Measurements from ENCODE around the gene SCYL2. TPM values are rescaled to one million over a fixed set of nuclear protein-coding genes. Genes with fewer than 3 reads are reported as not detected.
"Not testable (repeated sequence)": the region's sequence is repeated elsewhere in the genome, so short reads cannot be mapped to it uniquely, and the experiment has no call there.

The SCYL2 gene
- polyA plus RNA-seq (2013, experiment 1 of 2): 50.4 TPM
- polyA plus RNA-seq (2013, experiment 2 of 2): 52.3 TPM

- H3K9me3 ChIP-seq (ENCODE audit: control insufficient read depth, low read length): no peaks in the 10 kb centered on the region
- H3K4me3 ChIP-seq (ENCODE audit: extremely low read depth, insufficient read depth, low read length, poor library complexity, severe bottlenecking): peak within 1 kb of the TSS; percentile 97
- WGBS, 2 experiments (ENCODE audit: insufficient coverage in 2 of 2): 1% methylated on average over 38 to 49 of the region's 62 CpGs
- peak within 1 kb of the TSS; percentile 97 for H3K27ac ChIP-seq (ENCODE audit: low read depth, low read length, severe bottlenecking)
- H3K4me1 ChIP-seq (ENCODE audit: control insufficient read depth, insufficient read depth, low read length, poor library complexity, severe bottlenecking): no peaks in the 10 kb centered on the region
- peaks cover 10% of the 10 kb centered on the region for H3K36me3 ChIP-seq (ENCODE audit: control insufficient read depth, insufficient read depth, low read length)
These were observed at the start of gene SCYL2, which contains the start of gene DEPDC4 for GRCh38 chr12:100266835-100267602. Gene SCYL2, plus strand, starts transcription at chr12:100267177. Its CDS starts 15,794 bp downstream, at chr12:100282971. Gene DEPDC4, minus strand, starts transcription at chr12:100267079. Its CDS starts 3 bp downstream, at chr12:100267076.

- Histone ChIP-seq H3K27ac (ENCODE audit: low read depth, low read length, severe bottlenecking) (no peak overlapping the region), H3K4me1 (ENCODE audit: control insufficient read depth, insufficient read depth, low read length, poor library complexity, severe bottlenecking) (no peaks in the 10 kb centered on the region), H3K9me3 (ENCODE audit: control insufficient read depth, low read length) (no peaks in the 10 kb centered on the region), H3K36me3 (ENCODE audit: control insufficient read depth, insufficient read depth, low read length) (peaks cover 32% of the 10 kb centered on the region), H3K4me3 (ENCODE audit: extremely low read depth, insufficient read depth, low read length, poor library complexity, severe bottlenecking) (no peak overlapping the region)
- WGBS, 2 experiments (ENCODE audit: insufficient coverage in 2 of 2): 93% methylated on average over 3 of the region's 5 CpGs; no CpG with 5 or more reads in 1 of the 2 experiments
These were observed 47.5 kb upstream of the SCYL2 start for GRCh38 chr12:100219328-100220109.

- H3K4me3 ChIP-seq (ENCODE audit: extremely low read depth, insufficient read depth, low read length, poor library complexity, severe bottlenecking): no peak overlapping the region
- no peaks in the 10 kb centered on the region for H3K4me1 ChIP-seq (ENCODE audit: control insufficient read depth, insufficient read depth, low read length, poor library complexity, severe bottlenecking)
- H3K36me3 ChIP-seq (ENCODE audit: control insufficient read depth, insufficient read depth, low read length): peaks cover 33% of the 10 kb centered on the region
- H3K27ac ChIP-seq (ENCODE audit: low read depth, low read length, severe bottlenecking): no peak overlapping the region
- no peaks in the 10 kb centered on the region for H3K9me3 ChIP-seq (ENCODE audit: control insufficient read depth, low read length)
- 89 to 93% methylated on average over 2 of the region's 3 CpGs for WGBS, 2 experiments (ENCODE audit: insufficient coverage in 2 of 2)
These were observed 45.5 kb upstream of the SCYL2 start for GRCh38 chr12:100221523-100221922.

GRCh38 chr12:100222173-100222572 is 44.8 kb upstream of the SCYL2 start:
- WGBS, 2 experiments (ENCODE audit: insufficient coverage in 2 of 2): 86 to 90% methylated on average over 4 to 5 of the region's 6 CpGs
- not testable (repeated sequence) for H3K9me3 ChIP-seq (ENCODE audit: control insufficient read depth, low read length); H3K4me1 ChIP-seq (ENCODE audit: control insufficient read depth, insufficient read depth, low read length, poor library complexity, severe bottlenecking); H3K4me3 ChIP-seq (ENCODE audit: extremely low read depth, insufficient read depth, low read length, poor library complexity, severe bottlenecking); H3K27ac ChIP-seq (ENCODE audit: low read depth, low read length, severe bottlenecking)
- peaks cover 33% of the 10 kb centered on the region for H3K36me3 ChIP-seq (ENCODE audit: control insufficient read depth, insufficient read depth, low read length)

- no peak overlapping the region for H3K27ac ChIP-seq (ENCODE audit: low read depth, low read length, severe bottlenecking)
- H3K4me1 ChIP-seq (ENCODE audit: control insufficient read depth, insufficient read depth, low read length, poor library complexity, severe bottlenecking): no peaks in the 10 kb centered on the region
- no peak overlapping the region for H3K4me3 ChIP-seq (ENCODE audit: extremely low read depth, insufficient read depth, low read length, poor library complexity, severe bottlenecking)
- H3K36me3 ChIP-seq (ENCODE audit: control insufficient read depth, insufficient read depth, low read length): peaks cover 19% of the 10 kb centered on the region
- no peaks in the 10 kb centered on the region for H3K9me3 ChIP-seq (ENCODE audit: control insufficient read depth, low read length)
These were observed 41.5 kb upstream of the SCYL2 start for GRCh38 chr12:100225491-100225890.

GRCh38 chr12:100229036-100229635 is 37.8 kb upstream of the SCYL2 start:
- Histone ChIP-seq H3K9me3 (ENCODE audit: control insufficient read depth, low read length) (no peaks in the 10 kb centered on the region), H3K4me3 (ENCODE audit: extremely low read depth, insufficient read depth, low read length, poor library complexity, severe bottlenecking) (no peak overlapping the region), H3K4me1 (ENCODE audit: control insufficient read depth, insufficient read depth, low read length, poor library complexity, severe bottlenecking) (no peaks in the 10 kb centered on the region), H3K27ac (ENCODE audit: low read depth, low read length, severe bottlenecking) (no peak overlapping the region), H3K36me3 (ENCODE audit: control insufficient read depth, insufficient read depth, low read length) (peaks cover 13% of the 10 kb centered on the region)
- WGBS, 2 experiments (ENCODE audit: insufficient coverage in 2 of 2): 97 to 100% methylated on average over 3 to 4 of the region's 5 CpGs

GRCh38 chr12:100229876-100230275 is 37.1 kb upstream of the SCYL2 start:
- 100% methylated on average over 2 of the region's 4 CpGs for WGBS, 2 experiments (ENCODE audit: insufficient coverage in 2 of 2)

GRCh38 chr12:100231873-100232272 is 35.1 kb upstream of the SCYL2 start:
- not testable (repeated sequence) for H3K4me3 ChIP-seq (ENCODE audit: extremely low read depth, insufficient read depth, low read length, poor library complexity, severe bottlenecking); H3K4me1 ChIP-seq (ENCODE audit: control insufficient read depth, insufficient read depth, low read length, poor library complexity, severe bottlenecking); H3K36me3 ChIP-seq (ENCODE audit: control insufficient read depth, insufficient read depth, low read length); H3K27ac ChIP-seq (ENCODE audit: low read depth, low read length, severe bottlenecking); H3K9me3 ChIP-seq (ENCODE audit: control insufficient read depth, low read length)
- WGBS, 2 experiments (ENCODE audit: insufficient coverage in 2 of 2): 96 to 100% methylated on average over 2 of the region's 3 CpGs

More at GRCh38 chr12:100229876-100230275, 37.1 kb upstream of the SCYL2 start:
- Histone ChIP-seq H3K4me1 (ENCODE audit: control insufficient read depth, insufficient read depth, low read length, poor library complexity, severe bottlenecking) (no peaks in the 10 kb centered on the region), H3K36me3 (ENCODE audit: control insufficient read depth, insufficient read depth, low read length) (peaks cover 11% of the 10 kb centered on the region), H3K27ac (ENCODE audit: low read depth, low read length, severe bottlenecking) (no peak overlapping the region), H3K9me3 (ENCODE audit: control insufficient read depth, low read length) (no peaks in the 10 kb centered on the region), H3K4me3 (ENCODE audit: extremely low read depth, insufficient read depth, low read length, poor library complexity, severe bottlenecking) (no peak overlapping the region)

- Histone ChIP-seq H3K4me3 (ENCODE audit: extremely low read depth, insufficient read depth, low read length, poor library complexity, severe bottlenecking) (no peak overlapping the region), H3K36me3 (ENCODE audit: control insufficient read depth, insufficient read depth, low read length) (no peaks in the 10 kb centered on the region), H3K27ac (ENCODE audit: low read depth, low read length, severe bottlenecking) (no peak overlapping the region), H3K4me1 (ENCODE audit: control insufficient read depth, insufficient read depth, low read length, poor library complexity, severe bottlenecking) (no peaks in the 10 kb centered on the region), H3K9me3 (ENCODE audit: control insufficient read depth, low read length) (no peaks in the 10 kb centered on the region)
- WGBS, 2 experiments (ENCODE audit: insufficient coverage in 2 of 2): 67 to 69% methylated on average over 3 of the region's 3 CpGs
These were observed 32.8 kb upstream of the SCYL2 start for GRCh38 chr12:100234166-100234565.

GRCh38 chr12:100234591-100235304 is 32.2 kb upstream of the SCYL2 start:
- H3K4me1 ChIP-seq (ENCODE audit: control insufficient read depth, insufficient read depth, low read length, poor library complexity, severe bottlenecking): no peaks in the 10 kb centered on the region
- no peak overlapping the region for H3K27ac ChIP-seq (ENCODE audit: low read depth, low read length, severe bottlenecking)
- no peaks in the 10 kb centered on the region for H3K36me3 ChIP-seq (ENCODE audit: control insufficient read depth, insufficient read depth, low read length)
- no peak overlapping the region for H3K4me3 ChIP-seq (ENCODE audit: extremely low read depth, insufficient read depth, low read length, poor library complexity, severe bottlenecking)
- 96 to 100% methylated on average over 1 to 3 of the region's 7 CpGs for WGBS, 2 experiments (ENCODE audit: insufficient coverage in 2 of 2)
- H3K9me3 ChIP-seq (ENCODE audit: control insufficient read depth, low read length): no peaks in the 10 kb centered on the region
